NCI-H526 treated with DMSO at 0.1 percent for 48 hours (cell line): ENCODE data around the gene DENND1B.
"Not testable (repeated sequence)": the region's sequence is repeated elsewhere in the genome, so short reads cannot be mapped to it uniquely, and the experiment has no call there.

Experiments used
- DNase-seq: peaks from one replicate; lab custom pipeline; 2025; lab: John Stamatoyannopoulos, UW

DENND1B gene

DNA sequence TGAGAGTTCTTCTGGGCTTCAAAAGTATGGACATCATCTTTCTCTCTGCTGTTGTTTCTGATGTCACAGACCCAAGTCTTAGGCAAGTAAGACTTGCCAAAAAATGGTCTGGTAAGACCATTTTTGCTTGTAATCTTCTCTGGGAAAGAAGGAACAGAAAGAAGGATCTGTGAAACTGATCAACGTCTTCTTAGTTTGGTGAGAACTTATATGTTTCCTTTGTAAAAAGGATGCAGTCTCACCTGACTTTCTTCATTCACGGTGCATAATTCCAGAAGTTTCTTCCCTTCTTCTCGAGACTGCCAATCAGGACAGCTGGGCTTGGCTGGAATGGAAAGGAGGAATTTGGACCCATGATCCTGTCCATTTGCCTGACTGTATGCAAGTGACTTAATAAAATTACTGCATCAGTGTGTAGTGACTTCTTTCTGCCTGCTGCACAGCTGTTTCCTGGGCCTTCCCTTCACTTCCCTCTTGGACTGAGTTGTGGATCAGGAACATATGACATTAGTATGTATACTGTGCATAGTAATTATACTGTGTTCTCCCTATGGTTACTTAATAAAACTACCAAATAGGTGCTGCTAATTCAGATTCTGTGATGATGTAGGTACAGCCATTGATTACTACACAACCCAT is 7.6 kb upstream of the DENND1B start:
- DNase-seq, result no peak

DNA sequence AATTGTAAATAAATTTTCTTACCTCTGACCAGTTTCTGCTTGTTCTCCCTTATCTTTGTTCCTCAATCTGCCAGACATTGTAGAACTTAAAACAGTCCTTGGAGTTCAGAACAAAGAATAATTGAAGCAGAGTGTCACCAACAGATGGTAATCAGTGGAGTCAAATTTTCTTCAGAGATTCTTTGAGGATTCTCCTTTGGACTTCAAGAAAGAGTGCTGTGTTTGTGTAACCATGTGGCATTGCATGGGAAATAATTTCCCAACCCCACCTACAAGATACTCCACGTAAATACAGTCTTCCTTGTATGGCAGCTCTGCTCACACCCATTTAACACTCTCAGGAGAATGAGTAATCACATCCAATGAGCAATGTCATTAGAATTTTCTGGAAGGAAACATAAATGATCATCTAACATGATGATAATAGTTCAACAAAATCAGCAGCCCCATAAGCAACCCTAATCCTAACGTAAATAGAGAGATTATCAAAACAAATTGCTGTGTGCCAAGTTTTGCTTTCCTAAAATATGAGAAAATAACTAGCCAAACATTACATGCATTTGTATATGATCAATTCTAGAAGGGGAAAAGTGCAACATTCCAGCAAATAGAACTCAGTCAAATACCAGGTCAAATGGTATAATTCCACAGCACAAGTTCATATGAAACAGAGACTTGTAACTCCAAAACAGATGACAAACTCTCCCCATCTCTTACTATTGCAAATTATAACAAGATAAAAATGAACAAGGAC is 6.9 kb upstream of the DENND1B start:
- DNase-seq, result no peak

DNA sequence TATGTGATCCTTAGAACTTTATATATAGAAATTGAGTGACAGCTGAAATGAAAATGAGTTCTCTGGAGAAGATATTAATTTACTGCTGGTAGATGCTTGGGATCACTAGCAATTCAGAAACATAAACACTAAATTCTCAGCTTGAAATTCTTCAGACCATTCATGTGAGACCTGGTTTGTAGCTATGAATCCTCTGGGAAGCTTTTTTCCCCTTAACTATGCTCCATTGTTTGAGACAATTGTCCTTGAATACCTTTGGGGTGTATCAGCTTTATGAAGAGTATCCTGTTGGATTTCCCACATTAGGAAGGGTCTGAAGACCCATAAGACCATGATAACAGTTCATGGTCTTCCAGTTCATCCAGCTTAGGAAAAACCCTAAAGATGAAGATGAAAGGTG is 4.6 kb upstream of the DENND1B start:
- no peak for DNase-seq

DNA sequence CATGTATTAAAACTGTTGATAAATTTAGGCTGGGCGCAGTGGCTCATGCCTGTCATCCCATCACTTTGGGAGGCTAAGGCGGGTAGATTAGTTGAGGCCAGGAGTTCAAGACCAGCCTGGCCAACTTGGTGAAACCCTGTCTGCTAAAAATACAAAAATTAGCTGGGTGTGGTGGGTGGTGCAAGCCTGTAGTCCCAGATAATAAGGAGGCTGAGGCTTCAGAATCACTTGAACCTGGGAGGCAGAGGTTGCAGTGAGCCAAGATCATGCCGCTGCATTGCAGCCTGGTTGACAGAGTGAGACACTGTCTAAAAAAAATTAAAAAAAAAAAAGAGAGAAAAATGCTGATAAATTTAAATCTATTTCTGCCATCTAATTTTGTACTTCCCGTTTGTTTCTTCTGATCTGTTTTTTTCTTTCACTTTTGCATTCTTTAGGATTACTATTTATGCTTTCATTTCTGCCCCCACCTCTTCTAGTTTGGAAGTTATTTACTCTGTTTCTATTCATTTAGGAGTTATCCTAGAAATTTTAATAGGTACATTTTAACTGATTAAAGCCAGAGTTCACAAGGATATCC is 3.2 kb upstream of the DENND1B start:
- DNase-seq, result no peak

DNA sequence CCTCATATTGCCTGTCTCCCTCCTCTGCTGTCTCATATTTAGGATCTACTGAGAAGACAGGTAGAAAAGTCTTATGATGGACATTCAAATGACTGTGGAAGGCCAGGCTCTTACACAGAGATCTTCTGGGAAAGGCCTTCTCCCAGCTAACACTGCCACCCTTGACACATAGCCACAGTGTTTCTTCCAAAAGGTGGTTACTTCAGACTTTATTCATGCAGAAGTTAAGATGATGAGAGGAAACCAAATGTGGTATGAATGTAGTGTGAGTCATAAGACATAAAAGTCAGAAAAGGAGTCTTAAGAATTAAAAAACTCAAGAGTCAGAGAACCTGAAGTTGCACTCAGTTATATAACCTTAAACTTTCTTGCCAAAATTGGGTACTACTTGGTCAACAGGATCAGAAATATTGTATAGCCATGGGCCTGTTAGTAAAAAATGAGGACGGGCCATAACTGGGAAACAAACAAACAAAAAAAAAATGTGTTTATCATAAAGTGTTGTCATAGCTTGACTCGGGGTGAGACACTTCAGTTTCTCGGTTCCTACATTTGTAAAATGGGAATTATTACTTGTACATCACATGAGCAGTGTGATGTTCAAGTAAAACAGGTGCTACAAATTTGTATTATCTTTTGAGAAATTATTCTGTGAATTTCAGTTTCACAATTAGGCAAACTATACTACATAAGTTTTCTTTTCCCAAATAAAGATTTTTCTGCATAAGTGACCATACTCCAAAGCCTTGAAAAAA is 1.2 kb upstream of the DENND1B start:
- DNase-seq, result no peak

DNA sequence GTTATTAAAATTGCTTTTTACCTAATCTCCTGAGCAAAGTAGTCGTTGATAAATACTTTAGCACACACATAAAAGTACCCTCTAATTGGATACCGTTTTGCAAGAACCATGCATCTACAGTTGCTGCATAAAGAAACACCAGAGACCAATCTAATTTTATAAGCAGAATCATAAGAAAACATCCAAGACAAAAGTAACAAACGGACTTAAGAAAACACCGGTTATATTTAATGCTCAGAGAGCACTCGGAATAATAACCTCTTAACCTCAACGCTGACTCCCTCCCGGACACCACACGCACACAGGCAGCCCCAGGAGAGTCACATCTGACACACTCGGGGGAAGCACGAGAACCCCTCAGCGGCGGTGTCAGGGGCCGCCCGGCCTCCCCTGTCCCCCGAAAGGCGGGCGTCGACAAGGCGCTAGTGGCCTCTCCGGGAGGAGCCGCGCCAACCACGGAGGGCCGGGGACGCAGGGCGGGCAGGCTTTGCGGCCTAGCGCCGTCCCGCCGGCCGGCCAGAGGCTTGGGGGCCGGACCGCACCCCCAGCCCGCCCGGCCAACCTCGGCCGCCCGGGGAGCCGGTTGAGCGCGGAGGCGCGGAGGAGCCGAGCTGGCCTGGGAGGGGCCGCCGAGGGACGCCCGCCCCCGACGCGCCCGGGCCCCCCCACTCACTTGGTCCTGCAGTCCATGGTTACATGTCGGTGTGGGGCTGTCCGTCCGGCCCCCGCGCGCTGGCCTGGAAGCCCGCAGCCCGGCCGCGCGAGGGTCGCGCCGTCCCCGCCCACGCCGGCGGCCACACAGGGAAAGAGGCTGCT is 606 bp downstream of the DENND1B start:
- DNase-seq, result no peak

DNA sequence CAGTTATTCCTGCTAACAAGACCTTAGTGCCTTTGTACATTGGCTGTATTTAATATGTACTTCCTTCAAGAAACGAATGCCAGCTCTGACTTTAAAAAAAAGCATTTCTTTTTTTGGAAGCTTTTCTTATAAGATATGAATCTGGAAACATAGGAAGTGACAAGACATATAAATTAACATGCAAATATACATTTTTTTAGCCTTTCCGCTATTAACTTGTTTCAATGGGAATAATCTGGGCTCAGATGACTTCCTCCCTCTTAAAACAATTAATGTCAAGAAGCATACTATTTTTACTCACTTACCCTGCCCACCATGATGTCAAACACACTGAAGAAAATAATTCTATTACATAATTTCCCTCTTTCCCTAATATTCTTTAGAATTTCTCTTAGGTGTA is 1.4 kb downstream of the DENND1B start:
- no peak for DNase-seq

DNA sequence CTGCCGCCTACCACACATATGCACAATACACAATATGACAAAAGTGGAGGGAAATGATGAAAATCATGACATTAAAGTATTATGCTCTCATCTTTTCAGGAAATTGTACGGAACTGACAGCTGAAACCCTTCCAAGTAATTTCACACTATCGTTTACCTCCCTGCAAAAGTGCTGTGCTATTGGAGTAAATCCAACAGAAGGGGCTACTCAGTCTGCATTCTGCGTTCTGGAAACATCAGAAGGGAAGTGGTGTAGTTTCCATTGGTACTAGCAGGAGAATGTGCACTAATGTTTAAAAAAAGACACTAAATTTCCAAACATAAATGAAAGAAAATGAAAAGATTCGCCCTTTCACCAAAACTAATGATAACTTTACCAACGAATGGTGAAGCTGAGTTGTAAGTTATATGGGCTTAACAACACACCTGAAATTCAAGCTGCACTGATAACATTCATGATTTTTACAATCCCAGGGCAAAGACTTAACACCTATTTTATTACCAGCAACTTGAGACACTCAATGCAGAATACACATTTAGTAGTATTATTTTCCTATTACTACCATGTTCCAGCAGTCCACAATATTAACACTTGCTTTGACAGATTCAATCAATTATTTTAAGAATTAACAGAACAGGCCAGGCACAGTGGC is 3.2 kb downstream of the DENND1B start:
- no peak for DNase-seq

DNA sequence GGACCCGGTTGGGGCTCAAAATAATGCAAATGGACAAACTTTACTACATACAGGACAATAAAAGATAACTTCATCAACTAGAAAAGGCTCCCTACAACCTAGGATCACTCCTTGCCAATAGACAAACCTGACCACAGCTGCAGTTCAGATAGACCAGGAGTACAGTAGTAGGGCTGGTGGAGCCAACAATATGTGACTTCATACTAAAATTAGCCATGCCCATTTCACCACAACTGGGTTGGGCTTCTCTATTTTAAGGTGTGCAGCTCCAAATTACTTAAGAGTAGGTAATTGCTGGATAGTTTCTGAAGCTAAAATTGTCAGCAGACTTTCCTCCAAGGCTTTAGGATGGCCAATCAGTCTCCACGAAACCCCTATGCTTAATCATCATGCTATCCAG is 3.9 kb downstream of the DENND1B start:
- DNase-seq, result no peak

DNA sequence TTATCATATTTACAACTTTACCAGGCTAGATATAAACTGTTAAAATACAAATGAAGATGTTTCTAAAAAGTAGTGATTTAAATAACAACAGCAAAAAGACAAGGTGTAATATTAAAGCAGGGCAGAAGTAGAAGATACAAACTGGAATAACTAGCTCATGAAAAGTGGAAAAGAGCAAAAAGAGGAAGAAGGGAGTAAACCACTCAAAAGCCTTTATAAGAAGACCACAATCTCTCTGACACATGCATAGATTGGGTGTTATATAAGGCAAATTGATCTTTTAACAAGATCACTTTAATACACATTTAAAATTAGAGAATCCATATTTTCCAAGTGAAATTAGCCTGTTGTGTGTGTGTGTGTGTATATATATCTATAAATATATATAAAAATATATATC is 5.0 kb downstream of the DENND1B start:
- no peak for DNase-seq

DNA sequence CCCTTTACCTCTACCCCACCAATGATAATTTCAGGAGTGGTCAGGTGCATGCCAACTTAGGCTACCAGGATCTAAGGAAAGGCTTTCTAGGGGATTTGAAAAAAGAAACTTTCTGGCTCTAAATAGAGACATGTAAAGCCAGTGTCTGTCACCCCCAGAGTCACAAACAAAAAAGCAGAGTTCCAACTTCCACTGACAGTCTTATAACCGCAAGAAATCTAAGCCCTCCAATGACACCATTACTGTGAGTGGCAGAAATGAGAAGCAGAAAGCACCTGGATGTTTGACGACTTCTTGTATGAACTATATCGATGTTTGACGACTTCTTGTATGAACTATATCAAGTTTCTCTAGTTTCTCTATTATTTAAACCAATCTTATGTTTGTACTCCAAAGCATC is 6.0 kb downstream of the DENND1B start:
- DNase-seq, result no peak

DNA sequence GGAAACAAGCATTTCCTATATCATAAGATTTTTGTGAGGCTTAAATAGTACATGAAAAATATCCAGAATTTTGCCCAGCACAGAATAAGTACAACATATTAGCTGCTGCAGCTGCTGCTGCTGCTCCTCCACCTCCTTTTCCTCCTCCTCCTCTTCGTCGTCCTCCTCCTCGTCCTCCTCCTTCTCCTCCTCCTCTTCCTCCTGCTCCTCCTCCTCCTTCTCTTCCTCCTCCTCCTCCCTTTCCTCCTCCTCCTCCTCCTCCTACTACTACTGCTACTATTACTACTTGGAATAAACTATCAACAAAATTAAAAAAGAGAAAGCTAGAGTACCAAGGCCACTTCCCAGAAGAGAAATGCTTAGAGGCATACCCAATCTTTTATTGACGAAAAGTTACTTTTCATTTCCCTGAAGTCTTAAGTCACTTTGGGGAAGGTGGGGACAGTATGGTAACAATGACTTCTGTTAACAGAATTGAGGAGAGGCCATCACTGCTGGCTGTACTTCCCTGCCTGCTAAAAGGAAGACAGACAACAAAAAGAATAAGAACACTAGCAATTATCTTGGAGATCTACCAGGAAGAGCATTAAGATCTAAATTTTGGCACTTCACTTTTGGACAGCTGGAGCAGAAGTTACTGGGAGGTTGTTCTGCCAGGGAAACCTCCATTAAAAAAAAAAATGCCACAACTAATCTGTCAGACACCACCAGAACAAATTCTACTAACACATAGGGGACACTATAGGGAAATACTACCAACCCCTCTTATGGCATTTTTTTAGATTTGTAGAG is 7.1 kb downstream of the DENND1B start:
- DNase-seq, result no peak

DNA sequence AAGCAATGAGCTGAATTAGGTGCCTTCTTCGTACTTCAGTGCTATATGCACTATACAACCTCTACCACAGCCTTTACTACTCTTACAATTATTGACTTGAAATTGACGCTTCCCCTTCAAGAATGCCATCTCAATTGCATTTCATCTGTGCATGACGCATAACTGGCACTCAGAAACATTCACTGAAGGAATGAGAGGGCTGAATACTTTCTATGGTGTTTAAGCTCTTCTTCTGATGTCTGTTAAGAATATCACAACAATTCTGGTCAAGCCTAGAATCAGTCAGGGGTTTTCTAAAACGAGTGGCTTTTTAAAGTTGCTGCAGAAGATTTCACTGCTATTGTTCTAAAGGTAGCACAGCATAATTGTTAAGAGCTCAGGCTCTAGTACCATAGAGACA is 11.5 kb downstream of the DENND1B start:
- DNase-seq, result no peak

DNA sequence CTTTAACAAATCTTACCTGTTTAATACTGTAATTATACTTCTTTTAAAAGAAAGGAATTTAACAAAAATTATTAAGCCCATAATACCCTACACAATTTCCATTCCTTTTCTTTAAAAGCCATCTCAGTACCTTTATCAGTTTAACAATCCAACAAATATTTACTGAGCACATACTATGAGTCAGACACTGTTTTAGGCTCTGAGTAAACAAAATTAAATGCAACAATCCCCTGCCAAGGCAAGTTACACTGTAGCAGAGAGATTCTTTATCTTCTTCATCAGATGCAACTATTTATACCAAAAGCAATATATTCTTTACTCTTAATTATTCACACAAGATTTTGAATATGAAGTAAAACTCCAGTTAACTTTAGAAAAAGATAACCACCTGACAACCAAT is 12.0 kb downstream of the DENND1B start:
- no peak for DNase-seq

DNA sequence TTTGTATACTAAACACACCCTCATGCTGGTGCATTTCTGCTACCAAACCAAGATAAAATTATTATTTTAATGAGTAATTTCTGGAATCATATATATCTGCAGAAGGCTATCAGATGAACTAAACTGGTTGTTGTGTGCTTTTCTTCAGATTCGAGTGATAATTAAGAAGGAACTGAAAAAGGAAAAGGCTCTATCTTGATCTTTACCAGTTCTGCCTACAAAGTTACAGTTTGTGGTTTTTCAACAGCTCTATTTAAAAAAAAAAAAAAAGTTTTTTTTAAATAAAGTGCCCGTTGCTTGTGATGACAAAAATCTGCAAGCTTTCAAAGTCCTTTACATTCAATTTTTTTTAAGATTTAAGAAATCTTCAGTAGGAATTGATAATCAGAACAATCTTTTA is 13.6 kb downstream of the DENND1B start:
- no peak for DNase-seq

DNA sequence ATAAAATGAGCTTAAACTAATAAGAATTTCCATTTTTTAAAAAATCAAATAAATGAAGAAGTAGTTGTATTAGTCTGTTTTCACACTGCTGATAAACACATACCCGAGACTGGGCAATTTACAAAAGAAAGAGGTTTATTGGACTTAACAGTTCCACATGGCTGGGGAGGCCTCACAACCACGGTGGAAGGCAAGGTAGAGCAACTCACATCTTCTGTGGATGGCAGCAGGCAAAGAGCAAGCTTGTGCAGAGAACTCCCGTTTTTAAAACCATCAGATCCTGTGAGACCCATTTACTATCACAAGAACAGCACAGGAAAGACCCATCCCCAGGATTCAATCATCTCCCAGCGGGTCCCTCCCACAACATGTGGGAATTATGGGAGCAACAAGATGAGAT is 19.7 kb downstream of the DENND1B start:
- not testable (repeated sequence) for DNase-seq

DNA sequence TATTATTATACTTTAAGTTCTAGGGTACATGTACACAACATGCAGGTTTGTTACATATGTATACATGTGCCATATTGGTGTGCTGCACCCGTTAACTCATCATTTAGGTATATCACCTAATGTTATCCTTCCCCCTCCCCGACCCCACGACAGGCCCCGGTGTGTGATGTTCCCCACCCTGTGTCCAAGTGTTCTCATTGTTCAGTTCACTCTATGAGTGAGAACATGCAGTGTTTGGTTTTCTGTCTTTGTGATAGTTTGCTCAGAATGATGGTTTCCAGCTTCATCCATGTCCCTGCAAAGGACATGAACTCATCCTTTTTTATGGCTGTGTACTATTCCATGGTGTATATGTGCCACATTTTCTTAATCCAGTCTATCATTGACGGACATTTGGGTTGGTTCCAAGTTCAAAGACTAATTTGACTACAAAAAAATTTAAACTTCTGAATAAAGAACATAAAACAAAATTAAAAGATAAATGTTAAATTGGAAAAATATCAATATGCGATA is 22.6 kb downstream of the DENND1B start:
- DNase-seq, result not testable (repeated sequence)

DNA sequence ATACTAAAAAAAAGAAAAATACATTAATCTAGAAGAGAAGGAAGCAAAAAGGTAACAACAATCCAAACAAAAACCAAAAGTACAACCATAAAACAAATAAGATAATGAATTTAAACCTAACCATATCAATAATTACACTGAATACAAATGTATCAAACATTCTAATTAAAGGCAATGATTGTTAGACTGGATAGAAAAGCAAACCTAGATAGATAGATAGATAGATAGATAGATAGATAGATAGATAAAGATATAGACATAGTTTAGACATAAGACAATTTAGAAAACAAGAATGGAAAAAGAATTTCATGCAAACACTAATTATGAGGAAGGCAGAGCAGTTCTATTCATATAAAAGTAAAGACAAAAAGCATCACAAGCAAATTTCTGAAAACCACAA is 24.9 kb downstream of the DENND1B start:
- no peak for DNase-seq

DNA sequence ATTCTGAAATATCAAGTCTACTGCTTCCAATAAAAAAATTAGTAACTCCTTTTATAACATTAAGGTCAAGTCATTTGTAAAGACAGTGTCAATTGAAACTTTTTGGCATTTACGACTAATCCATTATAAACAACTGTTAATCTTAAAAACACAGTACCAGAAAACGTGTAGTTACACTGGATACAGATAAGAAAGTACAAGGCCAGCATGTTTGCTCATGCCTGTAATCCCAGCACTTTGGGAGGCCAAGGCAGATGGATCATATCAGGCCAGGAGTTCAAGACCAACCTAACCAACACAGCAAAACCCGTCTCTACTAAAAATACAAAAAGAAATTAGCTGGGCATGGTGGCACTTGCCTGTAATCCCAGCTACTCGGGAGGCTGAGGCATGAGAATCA is 29.4 kb downstream of the DENND1B start:
- no peak for DNase-seq

DNA sequence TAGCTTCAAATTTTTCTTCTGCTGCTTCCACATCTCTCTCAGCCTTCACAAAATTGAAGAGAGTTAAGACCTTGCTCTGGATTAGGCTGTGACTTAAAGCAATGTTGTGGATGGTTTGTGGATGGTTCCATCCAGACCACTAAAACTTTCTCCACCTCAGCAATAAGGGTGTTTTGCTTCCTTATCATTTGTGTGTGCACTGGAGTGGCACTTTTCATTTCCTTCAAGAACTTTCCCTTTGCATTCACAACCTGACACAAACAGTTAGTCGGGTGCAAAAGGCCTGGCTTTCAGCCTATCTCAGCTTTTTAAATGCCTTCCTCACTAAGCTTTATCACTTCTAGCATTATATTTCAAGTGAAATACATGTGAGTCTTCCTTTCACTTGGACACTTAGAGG is 30.3 kb downstream of the DENND1B start:
- DNase-seq, result no peak
